Measurements from ENCODE around the gene BEND5.
A peak's percentile ranks its signal among the peaks of the same experiment; 100 is the strongest.

BEND5 gene

DNA sequence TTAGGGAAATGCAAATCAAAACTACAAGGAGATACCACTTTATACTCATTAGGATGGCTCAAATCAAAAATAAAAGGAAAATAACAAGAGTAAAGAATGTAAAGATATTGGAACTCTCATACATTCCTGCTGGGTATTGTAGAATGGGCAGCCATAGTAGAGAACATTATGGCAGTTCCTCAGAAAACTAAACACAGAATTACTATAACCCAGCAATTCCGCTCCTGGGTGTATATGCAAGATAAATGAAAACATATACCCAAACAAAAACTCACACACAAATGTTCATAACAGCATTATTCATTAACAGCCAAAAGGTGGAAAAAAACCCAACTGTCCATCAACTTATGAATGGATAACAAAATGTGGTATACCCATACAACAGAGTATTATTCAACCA, 11.4 kb downstream of the BEND5 start:
- DNase-seq (ENCODE audit: low read depth, low spot score) = no peak

DNA sequence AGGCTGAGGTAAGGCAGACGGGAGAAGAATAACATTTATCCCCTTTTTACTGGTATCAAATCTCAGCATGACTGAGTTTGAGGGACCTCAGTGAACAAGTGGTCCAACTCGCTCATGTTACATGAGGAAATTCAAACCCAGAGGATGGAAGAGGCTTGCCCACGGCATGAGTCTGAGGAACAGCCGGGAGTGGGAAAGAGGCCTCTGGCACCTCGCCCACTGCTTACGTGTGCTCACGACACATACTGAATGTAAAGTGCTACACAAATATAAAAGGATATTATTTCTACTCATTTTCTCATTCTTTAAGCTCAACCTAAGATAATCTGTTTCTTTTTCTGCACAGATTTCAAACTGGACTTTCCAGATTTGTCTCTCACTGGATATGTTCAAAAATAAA, 14.7 kb downstream of the BEND5 start:
- peak; percentile 58 for DNase-seq (ENCODE audit: low read depth, low spot score)

GRCh38 chr1:48761411-48761810, 15.3 kb downstream of the BEND5 start:
- peak; percentile 67 for DNase-seq (ENCODE audit: low read depth, low spot score)

DNA sequence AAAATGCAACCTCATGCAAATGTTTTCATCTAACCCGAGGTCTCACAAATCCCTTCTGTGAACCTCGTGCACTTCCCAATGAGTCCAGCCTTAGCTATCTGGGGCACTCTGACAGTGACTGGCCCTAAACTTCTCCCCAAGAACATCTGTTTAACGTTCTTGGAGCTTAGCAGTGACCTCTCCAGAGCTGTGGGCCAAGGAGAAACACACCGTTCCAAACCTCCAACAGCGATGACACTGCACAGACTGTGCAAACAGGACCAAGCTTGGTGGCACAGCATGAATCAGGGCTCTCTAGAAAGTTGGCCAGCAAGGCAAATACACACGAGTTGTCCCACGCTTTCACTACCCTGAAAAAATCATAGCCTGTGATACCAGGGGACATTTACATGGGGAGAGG, 15.8 kb downstream of the BEND5 start:
- DNase-seq (ENCODE audit: low read depth, low spot score) = peak; percentile 11

DNA sequence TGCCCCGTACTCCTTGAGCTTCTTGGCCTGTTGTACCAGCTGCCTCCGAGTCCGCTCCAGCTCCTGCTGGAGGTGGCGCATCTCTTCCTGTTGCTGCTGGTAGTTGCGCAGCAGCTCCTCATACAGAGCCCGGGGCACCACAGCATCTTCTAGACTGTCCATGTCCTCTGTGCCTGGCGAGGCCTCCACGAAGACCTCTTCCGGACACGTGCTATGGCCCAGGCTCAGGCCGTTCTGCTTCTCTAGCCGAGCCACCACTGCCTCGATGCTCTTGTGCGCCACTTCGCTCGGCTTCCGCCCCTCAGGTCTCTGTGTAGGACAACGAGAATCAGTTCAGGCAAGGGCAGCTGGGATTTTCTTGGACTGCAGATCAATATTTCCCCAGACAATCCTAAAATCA, 17.7 kb downstream of the BEND5 start:
- no peak for DNase-seq (ENCODE audit: low read depth, low spot score)

- no peak for DNase-seq (ENCODE audit: low read depth, low spot score)
Observed at GRCh38 chr1:48757363-48757762, 19.3 kb downstream of the BEND5 start.

DNA sequence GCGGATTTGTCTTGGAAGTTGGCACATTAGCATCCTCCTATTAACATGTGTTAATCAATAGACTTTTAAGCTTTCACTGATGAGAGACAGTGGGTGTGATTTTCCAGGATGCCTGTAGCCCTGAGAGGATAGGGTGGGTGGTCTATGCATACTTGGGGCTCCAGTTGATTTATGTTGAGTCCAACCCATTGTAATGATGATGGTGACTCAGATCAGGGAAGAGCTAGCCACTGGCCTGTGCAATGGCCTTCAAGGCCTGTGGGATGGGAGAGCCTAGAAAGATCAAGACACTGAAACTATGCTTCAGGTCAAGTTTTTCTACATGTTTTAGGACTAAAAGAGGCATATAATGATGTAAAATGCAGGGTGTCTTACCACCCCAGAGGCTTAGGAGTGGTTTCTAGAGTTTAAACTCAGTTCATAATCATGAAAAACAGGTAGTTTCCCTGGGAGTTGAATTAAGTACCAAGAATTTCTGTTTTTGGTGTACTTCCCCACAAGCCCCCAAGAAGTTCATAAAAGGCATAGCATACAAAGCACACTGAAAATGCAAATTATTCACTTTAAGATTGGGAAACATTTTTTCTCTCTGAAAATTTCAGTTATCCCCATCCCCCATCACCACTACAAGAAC, 19.9 kb downstream of the BEND5 start:
- DNase-seq (ENCODE audit: low read depth, low spot score) = no peak

GRCh38 chr1:48753293-48753692, 23.4 kb downstream of the BEND5 start:
- DNase-seq (ENCODE audit: low read depth, low spot score) = peak; percentile 43

GRCh38 chr1:48750109-48750508, 26.6 kb downstream of the BEND5 start:
- no peak for DNase-seq (ENCODE audit: low read depth, low spot score)

DNA sequence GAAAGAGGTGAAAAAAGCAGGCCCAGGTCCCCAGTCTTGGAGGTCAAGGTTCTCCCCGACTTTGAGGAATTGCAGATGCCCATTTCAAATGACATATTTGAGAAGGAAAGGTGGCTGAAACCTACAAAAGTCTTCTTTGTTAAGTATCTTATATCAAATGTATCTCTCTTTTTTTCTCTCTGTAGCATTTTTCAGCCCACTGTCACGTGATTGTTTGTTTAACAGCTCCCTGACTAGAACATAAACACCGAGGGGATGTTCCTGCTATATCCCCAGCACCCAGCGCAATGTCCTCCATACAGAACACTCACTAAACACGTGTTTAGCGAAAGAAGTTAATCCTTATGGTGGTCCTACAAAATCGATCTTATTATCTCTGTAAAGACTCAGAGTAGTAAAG, 27.6 kb downstream of the BEND5 start:
- no peak for DNase-seq (ENCODE audit: low read depth, low spot score)

GRCh38 chr1:48746906-48747305, 29.8 kb downstream of the BEND5 start:
- DNase-seq (ENCODE audit: low read depth, low spot score) = no peak

- no peak for DNase-seq (ENCODE audit: low read depth, low spot score)
Observed at GRCh38 chr1:48744032-48744431, 32.7 kb downstream of the BEND5 start.

DNA sequence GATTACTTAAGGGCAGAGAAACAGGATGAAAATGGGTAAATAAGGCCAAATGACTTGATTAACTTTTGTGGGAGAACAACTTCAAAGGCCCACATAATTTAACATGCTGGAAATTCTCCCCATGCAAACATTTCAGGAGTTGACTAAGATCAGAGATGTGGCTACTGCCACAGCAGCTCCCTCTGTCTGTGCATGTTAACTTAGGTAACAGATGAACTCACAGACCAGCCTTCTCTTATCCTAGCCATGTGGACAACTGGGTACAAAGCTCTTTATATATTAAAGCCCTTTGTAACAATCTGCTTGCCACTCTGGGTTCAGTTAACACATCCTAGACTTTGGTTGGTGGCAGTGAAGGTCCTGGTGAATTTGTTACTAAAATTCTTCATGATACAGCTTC, 33.2 kb downstream of the BEND5 start:
- DNase-seq (ENCODE audit: low read depth, low spot score) = no peak

DNA sequence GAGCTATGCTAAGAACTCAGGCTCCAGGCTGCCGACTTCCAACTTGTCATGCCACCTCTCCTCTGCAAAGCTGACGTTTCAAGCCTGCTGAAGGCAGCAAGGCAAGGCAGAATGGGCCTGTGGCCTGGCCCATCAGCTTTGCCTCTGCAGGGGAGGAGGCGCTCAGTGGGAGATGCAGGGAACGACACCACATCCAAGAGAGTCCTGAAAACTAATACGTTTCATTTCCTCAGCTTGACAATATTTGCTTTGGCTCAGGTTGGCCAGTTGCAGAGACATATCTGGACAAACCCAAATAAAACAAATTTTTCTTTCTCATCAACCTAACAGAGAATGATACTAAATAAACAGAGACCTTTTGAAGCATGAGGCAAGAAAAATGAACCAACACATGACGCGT, 35.3 kb downstream of the BEND5 start:
- DNase-seq (ENCODE audit: low read depth, low spot score) = peak; percentile 13

DNA sequence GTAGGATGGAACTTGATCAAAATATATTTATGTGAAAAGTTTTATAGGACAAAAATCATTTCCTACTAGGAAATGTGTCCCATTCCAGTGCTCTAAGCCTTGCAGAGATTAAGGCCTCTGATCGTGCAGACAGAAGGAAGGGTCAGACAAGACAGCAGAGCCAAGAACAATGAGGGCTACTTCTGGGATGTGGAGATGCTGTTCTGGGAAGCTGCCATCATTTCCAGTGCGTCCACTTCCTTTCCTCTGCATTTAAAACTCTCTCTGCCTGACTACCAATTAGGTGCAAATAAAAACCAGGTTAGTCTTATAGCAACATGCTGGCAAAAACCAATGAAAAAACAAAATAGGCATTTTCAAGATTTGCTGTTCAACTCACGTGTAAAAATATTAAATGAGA, 36.1 kb downstream of the BEND5 start:
- no peak for DNase-seq (ENCODE audit: low read depth, low spot score)

- no peak for DNase-seq (ENCODE audit: low read depth, low spot score)
Observed at GRCh38 chr1:48739091-48739490, 37.6 kb downstream of the BEND5 start.

GRCh38 chr1:48738356-48738755, 38.3 kb downstream of the BEND5 start:
- DNase-seq (ENCODE audit: low read depth, low spot score) = no peak

DNA sequence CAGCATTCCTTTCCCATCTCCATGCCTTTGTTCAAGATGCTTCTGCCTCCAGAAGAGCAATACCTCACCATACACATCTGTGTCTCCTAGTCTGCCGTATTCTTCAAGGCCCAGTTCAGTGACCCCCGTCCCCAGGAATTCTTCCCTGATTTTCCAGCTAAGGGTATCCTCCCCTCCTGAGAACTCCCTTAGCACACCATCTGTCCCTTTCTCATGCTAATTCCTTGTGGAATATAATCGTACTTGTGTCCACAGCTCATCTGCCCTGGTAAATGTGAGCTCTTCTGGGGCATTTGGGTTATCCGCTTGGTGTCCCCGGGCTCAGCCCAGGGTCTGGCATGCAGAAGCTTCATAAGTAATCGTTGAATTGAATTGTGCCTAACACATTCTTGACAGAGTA, 40.9 kb downstream of the BEND5 start:
- DNase-seq (ENCODE audit: low read depth, low spot score) = no peak

DNA sequence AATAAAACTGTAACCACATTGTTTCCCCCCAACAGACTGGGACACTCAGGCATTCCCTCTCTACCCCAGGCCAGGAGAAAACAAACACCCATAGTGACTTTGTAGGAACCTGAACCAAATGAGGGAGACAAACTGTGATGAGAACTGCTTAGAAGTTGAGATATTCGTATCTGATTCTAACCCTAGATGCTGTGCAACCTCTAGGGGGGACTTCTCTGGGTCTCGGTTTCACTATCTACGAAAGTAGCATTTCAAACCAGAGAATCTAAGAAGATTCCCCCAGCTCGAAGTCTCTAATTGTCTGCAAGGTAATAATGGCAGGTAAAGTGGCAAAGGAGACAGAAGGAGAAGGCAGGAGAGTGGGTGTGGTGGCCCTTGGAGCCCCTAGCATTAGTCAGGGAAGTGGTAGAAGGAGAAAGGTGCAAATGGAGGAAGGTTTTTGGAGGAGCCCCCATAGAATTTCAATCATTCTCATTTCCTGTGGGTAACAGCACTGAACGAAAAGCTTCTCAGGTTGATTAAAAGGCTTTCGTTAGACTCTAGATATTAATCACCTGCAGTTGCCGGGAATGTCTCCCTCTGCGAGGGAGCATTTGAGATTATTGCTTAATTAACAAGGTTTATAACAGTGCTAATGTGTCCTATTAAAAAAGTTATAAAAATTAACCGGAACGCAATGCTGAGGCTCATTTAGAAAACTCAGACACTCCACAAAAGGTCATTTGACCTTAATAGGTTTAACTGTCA, 46.4 kb downstream of the BEND5 start:
- DNase-seq (ENCODE audit: low read depth, low spot score) = no peak

GRCh38 chr1:48728584-48728983, 48.1 kb downstream of the BEND5 start:
- no peak for DNase-seq (ENCODE audit: low read depth, low spot score)

DNA sequence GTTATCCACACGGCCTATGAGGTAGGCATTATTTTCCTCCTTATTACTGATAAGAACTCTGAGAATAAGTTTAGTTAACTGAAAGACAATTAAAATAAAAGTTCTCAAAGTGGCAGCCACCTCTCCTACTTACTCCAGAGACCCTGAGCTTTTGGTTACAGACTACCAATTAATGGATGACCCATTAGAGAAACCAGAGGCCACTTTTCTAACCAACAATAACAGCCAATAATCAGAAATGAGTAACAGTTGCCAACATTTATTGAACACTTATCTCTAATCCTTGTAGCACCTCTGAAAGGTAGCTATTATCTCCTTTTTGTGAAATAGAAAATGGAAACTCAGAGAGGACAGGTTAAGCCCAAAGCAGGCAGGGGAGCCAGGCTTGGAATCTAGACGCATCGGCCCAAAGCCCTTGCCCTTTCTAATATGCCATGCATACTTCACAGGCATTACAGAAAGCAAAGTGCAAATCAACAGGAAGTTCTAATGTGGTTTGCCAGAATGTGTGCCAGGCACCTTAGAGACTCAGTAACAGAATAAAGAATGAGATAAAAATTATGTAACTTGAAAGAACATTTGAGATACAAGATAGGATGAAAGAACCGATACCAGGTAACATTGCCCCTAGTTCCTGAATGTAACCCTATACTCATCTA, 50.0 kb downstream of the BEND5 start:
- DNase-seq (ENCODE audit: low read depth, low spot score) = no peak

- DNase-seq (ENCODE audit: low read depth, low spot score) = no peak
Observed at GRCh38 chr1:48726139-48726538, 50.6 kb downstream of the BEND5 start.

Data from astrocyte of the hippocampus (primary cell).